Mucosa of descending colon (tissue), 3 donors: ENCODE measurements around the gene FSTL4. TPM values are rescaled to one million over a fixed set of nuclear protein-coding genes. Genes with fewer than 3 reads are reported as not detected.

Experiments used
- ATAC-seq: fragments of 200-7000 bp; cut with Tn5 transposase; one replicate; pipeline ENCODE4 v1.9.1; 2020; ENCODE audit warnings: mild to moderate bottlenecking, moderate library complexity
- DNase-seq, 3 donors: peaks; one replicate each; pipeline ENCODE4 v3.0.0-alpha.2; 2020
- H3K36me3 ChIP-seq: fragments of 200-600 bp; one replicate; pipeline ENCODE4 v1.8.0; 2021; ENCODE audit warnings: low read depth, mild to moderate bottlenecking
- H3K4me1 ChIP-seq: fragments of 200-600 bp; one replicate; pipeline ENCODE4 v1.8.0; 2021; ENCODE audit warnings: low read depth, mild to moderate bottlenecking
- H3K4me3 ChIP-seq: fragments of 200-600 bp; one replicate; pipeline ENCODE4 v1.8.0; 2021; ENCODE audit warnings: mild to moderate bottlenecking
- H3K9me3 ChIP-seq: fragments of 200-600 bp; one replicate; pipeline ENCODE4 v1.8.0; 2021; ENCODE audit warnings: mild to moderate bottlenecking
- CTCF ChIP-seq: fragments of 200-600 bp; IDR thresholded peaks from one replicate; pipeline ENCODE4 v1.8.0; 2022; ENCODE audit warnings: antibody characterized with exemption, mild to moderate bottlenecking
- intact Hi-C, 2 donors: fragments of 100-400 bp; cut with DNase I in 1 of 2; cut with micrococcal nuclease in 1 of 2; formaldehyde crosslinking; loops; one replicate each; pipeline versions ENCODE4 v1.11.0 to v1.11.1; 2022; cut with DNase I, micrococcal nuclease
- total RNA-seq, 3 donors: library from RNA; stranded (reverse); fragmentation: NEBNext Ultra II Directional in 2 of 3; extraction: Animal tissue kit (Norgen Biotek cat#: 25700) in 2 of 3; gene quantifications; one replicate each; pipeline versions ENCODE4 v1.2.1 to v1.2.4, GENCODE V29; 2021 to 2023
- donor health status: DM: no; HTN: no; CAD: no; lungs with moderate emphysema.
- donor health status: DM: no; HTN: no; CAD: no.
- donor health status: DM: no; HTN: yes; CAD: no.

FSTL4 gene
- total RNA-seq, 3 donors from 2014 or later: 0.29 to 0.77 (median 0.57) TPM

- intact Hi-C loops: no loop called here
- no peak for TF ChIP-seq CTCF
- H3K4me3 ChIP-seq: no peak overlapping the region
- DNase-seq (no peak), ATAC-seq (no peak)
- H3K4me1 ChIP-seq: no peaks in the 10 kb centered on the region
- H3K36me3 ChIP-seq: no peaks in the 10 kb centered on the region
- H3K9me3 ChIP-seq: no peaks in the 10 kb centered on the region
These were observed 293.1 kb downstream of the FSTL4 start for GRCh38 chr5:133319244-133319643.

- DNase-seq (no peak), ATAC-seq (no peak)
- Histone ChIP-seq H3K9me3 (no peaks in the 10 kb centered on the region), H3K4me1 (no peaks in the 10 kb centered on the region), H3K36me3 (no peaks in the 10 kb centered on the region), H3K4me3 (no peak overlapping the region)
- intact Hi-C loops: no loop called here
- no peak for TF ChIP-seq CTCF
These were observed 294.8 kb downstream of the FSTL4 start for GRCh38 chr5:133317558-133317957.

GRCh38 chr5:133316346-133317343 is 295.7 kb downstream of the FSTL4 start:
- H3K9me3 ChIP-seq: no peaks in the 10 kb centered on the region
- ATAC-seq (no peak), DNase-seq (peak in 1 of 3 donors; percentile 12)
- no peaks in the 10 kb centered on the region for H3K4me1 ChIP-seq
- no peaks in the 10 kb centered on the region for H3K36me3 ChIP-seq
- H3K4me3 ChIP-seq: no peak overlapping the region
- intact Hi-C loops: no loop called here
- no peak for TF ChIP-seq CTCF

GRCh38 chr5:133314086-133314485 is 298.3 kb downstream of the FSTL4 start:
- ATAC-seq: no peak
- Histone ChIP-seq H3K36me3 (no peaks in the 10 kb centered on the region), H3K4me3 (no peak overlapping the region), H3K9me3 (no peaks in the 10 kb centered on the region), H3K4me1 (no peaks in the 10 kb centered on the region)
- no peak for DNase-seq
- intact Hi-C loops: no loop called here
- no peak for TF ChIP-seq CTCF

GRCh38 chr5:133311176-133311575 is 301.2 kb downstream of the FSTL4 start:
- no peak overlapping the region for H3K4me3 ChIP-seq
- intact Hi-C loops: no loop called here
- DNase-seq: peak in 1 of 3 donors; percentile 13
- no peak for TF ChIP-seq CTCF
- no peaks in the 10 kb centered on the region for H3K36me3 ChIP-seq
- H3K4me1 ChIP-seq: no peaks in the 10 kb centered on the region
- peak; percentile 64 for ATAC-seq
- no peaks in the 10 kb centered on the region for H3K9me3 ChIP-seq
